Measurements from ENCODE around the gene CENPW. TPM values are rescaled to one million over a fixed set of nuclear protein-coding genes. Genes with fewer than 3 reads are reported as not detected.
A peak's percentile ranks its signal among the peaks of the same experiment; 100 is the strongest.

CENPW gene
- total RNA-seq (2014; rRNA removed; shearing (Covaris generic)) = 7.3 TPM in 1 of 2 replicates, not detected in the other
- 29.7 and 30.6 TPM in 2 replicates for polyA plus RNA-seq (2016; fragmentation: Nextera tagmentation; extraction: Ambion mirVana)

DNA sequence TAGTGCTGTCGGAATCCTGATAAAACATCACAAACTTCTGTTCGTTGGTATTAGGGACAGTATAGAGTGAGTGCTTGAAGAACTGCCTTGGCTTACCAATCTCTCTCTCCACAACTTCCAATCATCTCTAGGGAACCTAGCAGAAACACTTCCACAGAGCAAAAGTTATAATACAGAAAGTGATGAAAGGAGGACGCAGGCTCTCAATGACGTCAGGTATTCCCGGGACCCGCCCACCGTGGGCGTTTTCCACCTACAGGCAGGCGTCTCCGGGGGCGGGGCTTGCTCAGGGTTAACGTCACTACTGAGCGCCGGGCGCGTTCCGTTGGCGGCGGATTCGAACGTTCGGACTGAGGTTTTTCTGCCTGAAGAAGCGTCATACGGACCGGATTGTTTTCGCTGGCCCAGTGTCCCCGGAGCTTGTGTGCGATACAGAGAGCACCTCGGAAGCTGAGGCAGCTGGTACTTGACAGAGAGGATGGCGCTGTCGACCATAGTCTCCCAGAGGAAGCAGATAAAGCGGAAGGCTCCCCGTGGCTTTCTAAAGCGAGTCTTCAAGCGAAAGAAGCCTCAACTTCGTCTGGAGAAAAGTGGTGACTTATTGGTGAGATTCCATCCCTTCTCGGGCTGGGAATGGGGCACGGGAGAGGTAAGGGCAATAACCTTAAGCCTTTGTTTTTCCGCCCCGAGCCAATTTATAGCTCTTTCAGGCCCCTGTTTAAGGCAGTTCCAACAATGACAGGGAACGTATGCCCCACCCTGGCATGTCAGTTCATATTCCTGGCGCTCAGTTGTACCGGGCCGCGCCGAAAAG, at the start of gene CENPW:
TSS of gene CENPW (plus strand) at position 320 of the 814 bp plus-strand sequence. CDS start at position 479, 159 bp downstream.
- no peak for TF ChIP-seq EZH2phosphoT487 (IDR thresholded peaks at IDR 0.05; ENCODE audit: insufficient read depth, low read depth)
- no peak for TF ChIP-seq EZH2 (IDR thresholded peaks at IDR 0.05; ENCODE audit: insufficient read depth, poor library complexity, severe bottlenecking)
- H2AFZ ChIP-seq = peak within 1 kb of the TSS; percentile 96
- H3K79me2 ChIP-seq (ENCODE audit: insufficient read depth) = peaks cover 37% of the 10 kb centered on the region
- H3K36me3 ChIP-seq (ENCODE audit: low read depth) = no peaks in the 10 kb centered on the region
- no peaks in the 10 kb centered on the region for H4K20me1 ChIP-seq (ENCODE audit: insufficient read depth)
- peak within 1 kb of the TSS; percentile 77 for H3K4me2 ChIP-seq (ENCODE audit: unreplicated experiment)
- peak; percentile 96 for DNase-seq
- peak within 1 kb of the TSS; percentile 3; the same call in 1 of the 2 replicates for H3K27ac ChIP-seq
- in situ Hi-C loops (cut with MboI) = no loop called here
- no peaks in the 10 kb centered on the region for H3K27me3 ChIP-seq (replicated peaks; ENCODE audit: insufficient read depth)
- H3K9me2 ChIP-seq (ENCODE audit: insufficient read depth) = no peaks in the 10 kb centered on the region
- H3K9ac ChIP-seq = peak within 1 kb of the TSS; percentile 68
- H3K9me3 ChIP-seq (ENCODE audit: low read depth) = no peaks in the 10 kb centered on the region
- WGBS, 2 experiments (ENCODE audit: low coverage in 1 of 2, low lambda C conversion rate in 2 of 2, missing lambda C conversion rate in 2 of 2) = 5% methylated on average over 46 of the region's 46 CpGs
- peak within 1 kb of the TSS; percentile 81 for H3K4me3 ChIP-seq
- H3F3A ChIP-seq (ENCODE audit: insufficient read depth) = no peaks in the 10 kb centered on the region
- peaks cover 9% of the 10 kb centered on the region for H3K4me1 ChIP-seq (ENCODE audit: insufficient read depth)

DNA sequence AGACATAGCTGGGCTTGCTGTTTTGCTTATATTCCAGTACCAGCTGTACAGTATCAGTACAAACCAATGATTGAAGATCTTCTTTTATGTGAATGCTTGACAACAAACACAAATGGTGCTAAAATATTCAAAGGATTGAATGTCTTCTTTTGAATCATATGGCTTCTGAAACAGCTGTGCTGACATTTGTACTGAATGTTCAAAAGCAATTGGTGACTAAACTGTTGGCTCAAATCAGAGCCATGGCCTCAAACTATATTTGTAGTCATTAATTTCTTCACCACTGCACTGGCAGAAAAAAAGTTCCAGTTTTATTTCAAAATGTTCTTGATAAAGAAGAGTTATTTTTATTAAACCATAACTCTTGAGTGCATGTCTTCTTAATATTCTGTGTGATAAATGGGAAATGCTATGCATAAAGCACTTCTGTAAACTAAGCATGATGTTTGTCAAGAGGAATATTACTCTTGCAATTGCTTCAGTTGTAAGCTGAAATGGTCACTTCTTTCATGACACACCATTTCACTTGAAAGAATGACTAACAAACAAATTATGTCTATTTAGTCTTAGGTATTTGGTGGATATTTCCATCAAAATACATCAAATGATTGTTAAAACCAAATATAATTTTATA, 45.9 kb upstream of the CENPW start:
- no peaks in the 10 kb centered on the region for H3K4me1 ChIP-seq (ENCODE audit: insufficient read depth)
- in situ Hi-C loops (cut with MboI) = no loop called here
- H3K27ac ChIP-seq = no peak overlapping the region
- no peaks in the 10 kb centered on the region for H3K9me3 ChIP-seq (ENCODE audit: low read depth)
- H3K27me3 ChIP-seq (replicated peaks; ENCODE audit: insufficient read depth) = no peaks in the 10 kb centered on the region
- no peak overlapping the region for H2AFZ ChIP-seq
- no peaks in the 10 kb centered on the region for H3K9me2 ChIP-seq (ENCODE audit: insufficient read depth)
- no peaks in the 10 kb centered on the region for H3F3A ChIP-seq (ENCODE audit: insufficient read depth)
- H3K36me3 ChIP-seq (ENCODE audit: low read depth) = no peaks in the 10 kb centered on the region
- peak; percentile 2 for DNase-seq
- H3K4me2 ChIP-seq (ENCODE audit: unreplicated experiment) = no peak overlapping the region
- H3K4me3 ChIP-seq = no peak overlapping the region
- no peak overlapping the region for H3K9ac ChIP-seq
- TF ChIP-seq EZH2phosphoT487 (IDR thresholded peaks at IDR 0.05; ENCODE audit: insufficient read depth, low read depth) (no peak), EZH2 (IDR thresholded peaks at IDR 0.05; ENCODE audit: insufficient read depth, poor library complexity, severe bottlenecking) (no peak)
- no peaks in the 10 kb centered on the region for H4K20me1 ChIP-seq (ENCODE audit: insufficient read depth)
- no peaks in the 10 kb centered on the region for H3K79me2 ChIP-seq (ENCODE audit: insufficient read depth)

- no peak overlapping the region for H3K9ac ChIP-seq
- H4K20me1 ChIP-seq (ENCODE audit: insufficient read depth) = no peaks in the 10 kb centered on the region
- H3K4me3 ChIP-seq = no peak overlapping the region
- H3K27ac ChIP-seq = no peak overlapping the region
- no peak overlapping the region for H3K4me2 ChIP-seq (ENCODE audit: unreplicated experiment)
- no peaks in the 10 kb centered on the region for H3K9me2 ChIP-seq (ENCODE audit: insufficient read depth)
- H2AFZ ChIP-seq = no peak overlapping the region
- H3K4me1 ChIP-seq (ENCODE audit: insufficient read depth) = no peaks in the 10 kb centered on the region
- DNase-seq = no peak
- H3K9me3 ChIP-seq (ENCODE audit: low read depth) = no peaks in the 10 kb centered on the region
- no peaks in the 10 kb centered on the region for H3K79me2 ChIP-seq (ENCODE audit: insufficient read depth)
- in situ Hi-C loops (cut with MboI) = no loop called here
- no peaks in the 10 kb centered on the region for H3F3A ChIP-seq (ENCODE audit: insufficient read depth)
- WGBS, 2 experiments (ENCODE audit: low coverage in 1 of 2, low lambda C conversion rate in 2 of 2, missing lambda C conversion rate in 2 of 2) = 42 to 44% methylated on average over 3 of the region's 3 CpGs
- H3K27me3 ChIP-seq (replicated peaks; ENCODE audit: insufficient read depth) = no peaks in the 10 kb centered on the region
- TF ChIP-seq EZH2 (IDR thresholded peaks at IDR 0.05; ENCODE audit: insufficient read depth, poor library complexity, severe bottlenecking) = no peak
- no peak for TF ChIP-seq EZH2phosphoT487 (IDR thresholded peaks at IDR 0.05; ENCODE audit: insufficient read depth, low read depth)
- H3K36me3 ChIP-seq (ENCODE audit: low read depth) = no peaks in the 10 kb centered on the region
Measured at GRCh38 chr6:126300126-126300525, 39.8 kb upstream of the CENPW start.

- no peak overlapping the region for H3K4me3 ChIP-seq
- H3K9ac ChIP-seq = no peak overlapping the region
- no peak for DNase-seq
- no peaks in the 10 kb centered on the region for H3K9me2 ChIP-seq (ENCODE audit: insufficient read depth)
- in situ Hi-C loops (cut with MboI) = no loop called here
- no peak overlapping the region for H3K4me2 ChIP-seq (ENCODE audit: unreplicated experiment)
- H3F3A ChIP-seq (ENCODE audit: insufficient read depth) = no peaks in the 10 kb centered on the region
- no peak for TF ChIP-seq EZH2 (IDR thresholded peaks at IDR 0.05; ENCODE audit: insufficient read depth, poor library complexity, severe bottlenecking)
- TF ChIP-seq EZH2phosphoT487 (IDR thresholded peaks at IDR 0.05; ENCODE audit: insufficient read depth, low read depth) = no peak
- no peaks in the 10 kb centered on the region for H3K79me2 ChIP-seq (ENCODE audit: insufficient read depth)
- H4K20me1 ChIP-seq (ENCODE audit: insufficient read depth) = no peaks in the 10 kb centered on the region
- no peak overlapping the region for H3K27ac ChIP-seq
- H3K4me1 ChIP-seq (ENCODE audit: insufficient read depth) = no peaks in the 10 kb centered on the region
- H3K27me3 ChIP-seq (replicated peaks; ENCODE audit: insufficient read depth) = no peaks in the 10 kb centered on the region
- no peak overlapping the region for H2AFZ ChIP-seq
- no peaks in the 10 kb centered on the region for H3K36me3 ChIP-seq (ENCODE audit: low read depth)
- H3K9me3 ChIP-seq (ENCODE audit: low read depth) = no peaks in the 10 kb centered on the region
Measured at GRCh38 chr6:126300735-126301134, 39.2 kb upstream of the CENPW start.

Measured in GM23248 (cell line).